ENCODE results near the gene DFFA. TPM values are rescaled to one million over a fixed set of nuclear protein-coding genes. Genes with fewer than 3 reads are reported as not detected.

Gene DFFA
- total and polyA plus RNA-seq, 9 of the 15 experiments (the other 6 are each of a cell fraction or from before 2014, with no cell fraction given), result 39.6 to 74.8 (median 59.2) TPM

- TF ChIP-seq DACH1 (IDR thresholded peaks at IDR 0.05; ENCODE audit: partially characterized antibody), result peak; percentile 12
- TF ChIP-seq NR2C1 (IDR thresholded peaks at IDR 0.05), result peak; percentile 82
- peak; percentile 87 for TF ChIP-seq NR2C1 (tag; IDR thresholded peaks at IDR 0.05)
- peak; percentile 79; the same call in 1 of the 2 replicates for TF ChIP-seq ZBTB9 (CRISPR knock-in tag; IDR thresholded peaks at IDR 0.05)
- no peak for TF ChIP-seq ZNF134 (CRISPR knock-in tag; conservative IDR thresholded peaks at IDR 0.05)
- TF ChIP-seq, protein P1, sequence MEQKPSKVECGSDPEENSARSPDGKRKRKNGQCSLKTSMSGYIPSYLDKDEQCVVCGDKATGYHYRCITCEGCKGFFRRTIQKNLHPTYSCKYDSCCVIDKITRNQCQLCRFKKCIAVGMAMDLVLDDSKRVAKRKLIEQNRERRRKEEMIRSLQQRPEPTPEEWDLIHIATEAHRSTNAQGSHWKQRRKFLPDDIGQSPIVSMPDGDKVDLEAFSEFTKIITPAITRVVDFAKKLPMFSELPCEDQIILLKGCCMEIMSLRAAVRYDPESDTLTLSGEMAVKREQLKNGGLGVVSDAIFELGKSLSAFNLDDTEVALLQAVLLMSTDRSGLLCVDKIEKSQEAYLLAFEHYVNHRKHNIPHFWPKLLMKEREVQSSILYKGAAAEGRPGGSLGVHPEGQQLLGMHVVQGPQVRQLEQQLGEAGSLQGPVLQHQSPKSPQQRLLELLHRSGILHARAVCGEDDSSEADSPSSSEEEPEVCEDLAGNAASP (IDR thresholded peaks at IDR 0.05), result no peak
- TF ChIP-seq SMARCA4 (IDR thresholded peaks at IDR 0.05), result peak; percentile 88
- peak; percentile 51; the same call in 1 of the 2 replicates for TF ChIP-seq MAX (CRISPR knock-in tag; IDR thresholded peaks at IDR 0.05)
- no peak for TF ChIP-seq TEAD4 (IDR thresholded peaks at IDR 0.05; ENCODE audit: low read length)
- TF ChIP-seq TEAD4 (CRISPR knock-in tag; IDR thresholded peaks at IDR 0.05; ENCODE audit: borderline replicate concordance), result no peak
- TF ChIP-seq, protein P2, sequence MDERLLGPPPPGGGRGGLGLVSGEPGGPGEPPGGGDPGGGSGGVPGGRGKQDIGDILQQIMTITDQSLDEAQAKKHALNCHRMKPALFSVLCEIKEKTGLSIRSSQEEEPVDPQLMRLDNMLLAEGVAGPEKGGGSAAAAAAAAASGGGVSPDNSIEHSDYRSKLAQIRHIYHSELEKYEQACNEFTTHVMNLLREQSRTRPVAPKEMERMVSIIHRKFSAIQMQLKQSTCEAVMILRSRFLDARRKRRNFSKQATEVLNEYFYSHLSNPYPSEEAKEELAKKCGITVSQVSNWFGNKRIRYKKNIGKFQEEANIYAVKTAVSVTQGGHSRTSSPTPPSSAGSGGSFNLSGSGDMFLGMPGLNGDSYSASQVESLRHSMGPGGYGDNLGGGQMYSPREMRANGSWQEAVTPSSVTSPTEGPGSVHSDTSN (CRISPR knock-in tag; IDR thresholded peaks at IDR 0.05; ENCODE audit: low read depth), result no peak
- TF ChIP-seq, protein P2 (tag; conservative IDR thresholded peaks at IDR 0.05; ENCODE audit: low read depth), result peak; percentile 43
- no peak for TF ChIP-seq U2AF2 (optimal IDR thresholded peaks at IDR 0.05; ENCODE audit: low read depth, low read length)
- peak; percentile 51; the same call in 1 of the 2 replicates for TF ChIP-seq TOE1 (IDR thresholded peaks at IDR 0.05; ENCODE audit: borderline replicate concordance)
- no peak for TF ChIP-seq TOE1 (CRISPR knock-in tag; IDR thresholded peaks at IDR 0.05; ENCODE audit: borderline replicate concordance, low read depth)
- TF ChIP-seq SOX6 (IDR thresholded peaks at IDR 0.05), result peak; percentile 67
- no peak for TF ChIP-seq SMC3 (conservative IDR thresholded peaks at IDR 0.05; ENCODE audit: insufficient read depth, low read depth, low read length)
- no peak for TF ChIP-seq CREBBP (IDR thresholded peaks at IDR 0.05; ENCODE audit: low read depth, low read length)
- TF ChIP-seq MECOM (CRISPR knock-in tag; IDR thresholded peaks at IDR 0.05), result no peak
- no peak for TF ChIP-seq ASH1L (IDR thresholded peaks at IDR 0.05; ENCODE audit: borderline replicate concordance, low read depth, partially characterized antibody)
- TF ChIP-seq CHCHD3 (CRISPR knock-in tag; IDR thresholded peaks at IDR 0.05), result 0 out of 2 replicates have a peak, but pooled peaks have one; percentile 42
- peak; percentile 65; the same call in 1 of the 2 replicates for TF ChIP-seq ELF2 (CRISPR knock-in tag; IDR thresholded peaks at IDR 0.05)
- no peak for TF ChIP-seq IRF2 (CRISPR knock-in tag; IDR thresholded peaks at IDR 0.05)
These were observed 57.0 kb downstream of the DFFA start (continued) for GRCh38 chr1:10415211-10415930.

Measured in K562 (cell line).